IMR-90 (cell line): Measurements from ENCODE around the gene DDR1. TPM values are rescaled to one million over a fixed set of nuclear protein-coding genes. Genes with fewer than 3 reads are reported as not detected.

Experiments used
- ATAC-seq: fragments of 200-7000 bp; cut with Tn5 transposase; 2 replicates; pipeline ENCODE4 v1.9.1; 2020; ENCODE audit warnings: low read depth, mild to moderate bottlenecking, moderate library complexity
- BruUV-seq: library from RNA; stranded (reverse); fragments of 400-500 nt; replicated peaks from 2 replicates; lab custom pipeline; 2021; lab: Mats Ljungman, UMichigan
- CTCF ChIA-PET: fragments of 300-600 bp; formaldehyde crosslinking; extraction: SDS; loops from one replicate; lab custom pipeline; 2021; ENCODE audit warnings: antibody characterized with exemption; lab: Yijun Ruan, JAX
- POLR2A ChIA-PET: fragments of 300-600 bp; sonication (Branson Sonifier 250); formaldehyde crosslinking; loops from one replicate; lab custom pipeline; 2022; ENCODE audit warnings: antibody characterized with exemption; ENCODE audit not compliant: unreplicated experiment; lab: Charles Lee
- DNase-seq: peaks from one replicate; pipeline ENCODE4 v3.0.0; 2013
- H2AFZ ChIP-seq: replicated peaks from 2 replicates; pipeline ENCODE3; 2013; ENCODE audit warnings: low read length, mild to moderate bottlenecking; ENCODE audit not compliant: poor library complexity
- H2AK5ac ChIP-seq: 2 replicates; pipeline ENCODE4 v1.6.1; 2013; ENCODE audit warnings: low read depth, low read length, inconsistent platforms
- H2AK9ac ChIP-seq: replicated peaks from 2 replicates; pipeline ENCODE3; 2013; ENCODE audit warnings: mild to moderate bottlenecking, low read depth, low read length, moderate library complexity; ENCODE audit not compliant: poor library complexity
- H2BK120ac ChIP-seq: 2 replicates; pipeline ENCODE4 v1.6.1; 2013; ENCODE audit warnings: low read depth, low read length, inconsistent platforms
- H2BK15ac ChIP-seq: 3 replicates; pipeline ENCODE4 v1.6.1; 2013; ENCODE audit warnings: low read depth, low read length, inconsistent platforms
- H2BK20ac ChIP-seq: 2 replicates; pipeline ENCODE4 v1.6.1; 2013; ENCODE audit warnings: low read depth, mild to moderate bottlenecking, inconsistent platforms, low read length, moderate library complexity
- H2BK5ac ChIP-seq: 2 replicates; pipeline ENCODE4 v1.6.1; 2013; ENCODE audit warnings: mild to moderate bottlenecking, low read depth, low read length, inconsistent platforms; ENCODE audit not compliant: poor library complexity, severe bottlenecking
- H3K14ac ChIP-seq: replicated peaks from 2 replicates; pipeline ENCODE4 v1.6.1; 2013; ENCODE audit warnings: low read depth, low read length, inconsistent platforms
- H3K18ac ChIP-seq: 2 replicates; pipeline ENCODE4 v1.6.1; 2013; ENCODE audit warnings: low read depth, low read length, control low read depth
- H3K23ac ChIP-seq: 2 replicates; pipeline ENCODE4 v1.6.1; 2013; ENCODE audit warnings: low read depth, low read length, inconsistent platforms
- H3K27ac ChIP-seq: 2 replicates; pipeline ENCODE4 v1.5.1; 2013; ENCODE audit warnings: mild to moderate bottlenecking, control low read depth, low read length; ENCODE audit not compliant: insufficient read depth
- H3K27me3 ChIP-seq: 2 replicates; pipeline ENCODE4 v1.6.1; 2013; ENCODE audit warnings: low read length; ENCODE audit not compliant: control insufficient read depth, insufficient read depth
- H3K36me3 ChIP-seq: 2 replicates; pipeline ENCODE4 v1.6.1; 2013; ENCODE audit warnings: low read length, mixed read lengths; ENCODE audit not compliant: control insufficient read depth, insufficient read depth
- H3K4ac ChIP-seq: 2 replicates; pipeline ENCODE4 v1.6.1; 2013; ENCODE audit warnings: low read depth, low read length, inconsistent platforms
- H3K4me1 ChIP-seq: 2 replicates; pipeline ENCODE4 v1.6.1; 2013; ENCODE audit warnings: low read length, mixed read lengths; ENCODE audit not compliant: control insufficient read depth, insufficient read depth
- H3K4me2 ChIP-seq: 2 replicates; pipeline ENCODE4 v1.6.1; 2013; ENCODE audit warnings: low read depth, mild to moderate bottlenecking, control low read depth, low read length, moderate library complexity
- H3K4me3 ChIP-seq: 2 replicates; pipeline ENCODE4 v1.5.1; 2013; ENCODE audit warnings: low read depth, mild to moderate bottlenecking, control low read depth, low read length, moderate library complexity; ENCODE audit not compliant: insufficient read depth
- H3K56ac ChIP-seq: 2 replicates; pipeline ENCODE4 v1.6.1; 2013; ENCODE audit warnings: low read length, inconsistent platforms; ENCODE audit not compliant: insufficient read depth; ENCODE audit errors: extremely low read depth
- H3K79me1 ChIP-seq, 2 experiments: 2 replicates each; pipeline ENCODE4 v1.6.1; 2013; ENCODE audit warnings: low read length in 2 of 2, inconsistent platforms in 1 of 2, low read depth in 1 of 2
- H3K9ac ChIP-seq: 2 replicates; pipeline ENCODE4 v1.6.1; 2013; ENCODE audit warnings: low read depth, low read length, control low read depth
- H3K9me1 ChIP-seq: 2 replicates; pipeline ENCODE4 v1.6.1; 2013; ENCODE audit warnings: low read length, inconsistent platforms; ENCODE audit not compliant: insufficient read depth
- H3K9me3 ChIP-seq: 2 replicates; pipeline ENCODE4 v1.6.1; 2013; ENCODE audit warnings: low read length; ENCODE audit not compliant: control insufficient read depth, insufficient read depth
- H4K20me1 ChIP-seq: 2 replicates; pipeline ENCODE4 v1.6.1; 2013; ENCODE audit warnings: low read length, inconsistent platforms; ENCODE audit not compliant: insufficient read depth
- H4K5ac ChIP-seq: 2 replicates; pipeline ENCODE4 v1.6.1; 2013; ENCODE audit warnings: mild to moderate bottlenecking, low read depth, low read length, control low read depth
- H4K8ac ChIP-seq, 2 experiments: 2 replicates each; pipeline ENCODE4 v1.6.1; 2013; ENCODE audit warnings: low read depth in 2 of 2, low read length in 2 of 2, control low read depth in 1 of 2, inconsistent platforms in 1 of 2
- H4K91ac ChIP-seq: 2 replicates; pipeline ENCODE4 v1.6.1; 2013; ENCODE audit warnings: low read depth, low read length, inconsistent platforms; ENCODE audit not compliant: insufficient read depth
- CEBPB ChIP-seq: IDR thresholded peaks from 2 replicates; pipeline ENCODE4 v1.6.1; 2012; ENCODE audit warnings: low read depth, low read length, improper control_type of control experiment
- MXI1 ChIP-seq: IDR thresholded peaks from 2 replicates; pipeline ENCODE4 v1.6.1; 2012; ENCODE audit warnings: low read depth, mild to moderate bottlenecking, low read length, moderate library complexity, borderline replicate concordance
- NFE2L2 ChIP-seq: fragments of 150-350 bp; IDR thresholded peaks from 2 replicates; pipeline ENCODE4 v1.6.1; 2016; ENCODE audit warnings: low read depth, mild to moderate bottlenecking, low read length
- POLR2A ChIP-seq: IDR thresholded peaks from 2 replicates; pipeline ENCODE4 v1.6.1; 2012; ENCODE audit warnings: mild to moderate bottlenecking, low read depth, low read length
- RAD21 ChIP-seq: IDR thresholded peaks from 2 replicates; pipeline ENCODE4 v1.6.1; 2012; ENCODE audit warnings: low read length, improper control_type of control experiment
- RCOR1 ChIP-seq: IDR thresholded peaks from 2 replicates; pipeline ENCODE4 v1.6.1; 2012; ENCODE audit warnings: mild to moderate bottlenecking, low read length, improper control_type of control experiment; ENCODE audit not compliant: insufficient replicate concordance
- RFX5 ChIP-seq: IDR thresholded peaks from 2 replicates; pipeline ENCODE4 v1.8.0; 2012; ENCODE audit warnings: low read depth, mild to moderate bottlenecking, low read length, moderate library complexity
- WGBS, 2 experiments: methylation state at CpG; one replicate each; pipeline versions ENCODE4 v1.1.5 to v1.1.7; 2013; ENCODE audit warnings: missing lambda C conversion rate in 2 of 2; ENCODE audit not compliant: insufficient read length in 1 of 2; ENCODE audit errors: extremely low coverage in 2 of 2; 5-methylcytosine and 5-hydroxymethylcytosine counted together
- dilution Hi-C: fragments of 300-500 bp; cut with HindIII; formaldehyde crosslinking; loops from one replicate; pipeline ENCODE4 v1.14.3; 2018; ENCODE audit warnings: low sequenced_read_pairs; ENCODE audit not compliant: unreplicated experiment
- in situ Hi-C: fragments of 300-500 bp; cut with MboI; formaldehyde crosslinking; loops from 3 replicates; pipeline ENCODE4 v1.14.3; 2019; ENCODE audit warnings: low sequenced_read_pairs, inconsistent platforms, mixed read lengths
- intact Hi-C: fragments of 100-400 bp; cut with micrococcal nuclease; formaldehyde crosslinking; loops from 2 replicates; pipeline ENCODE4 v1.10.0; 2022
- polyA plus RNA-seq, 3 experiments: library from polyadenylated mRNA; depleted of rRNA; stranded (reverse); fragments of >200 nt; gene quantifications; 2 replicates each; pipeline ENCODE4 v1.2.3, GENCODE V29; 2012; ENCODE audit warnings: low replicate concordance in 1 of 3
- total RNA-seq: library from RNA; depleted of rRNA; stranded (reverse); fragments of >200 nt; gene quantifications from 2 replicates; pipeline ENCODE4 v1.2.3, GENCODE V29; 2012
- TF ChIP-seq, protein P1 (sequence below): conservative IDR thresholded peaks from 2 replicates; pipeline ENCODE4 v1.5.1; 2012; ENCODE audit warnings: mild to moderate bottlenecking, low read depth, low read length, improper control_type of control experiment

DDR1 gene
- total and polyA plus RNA-seq, 2 of the 4 experiments (the other 2 are of a cell fraction), result 5.6 to 19.6 TPM

GRCh38 chr6:30837870-30838269 is 46.4 kb upstream of the DDR1 start:
- no peak overlapping the region for H2AK9ac ChIP-seq
- no peak overlapping the region for H3K27ac ChIP-seq
- H2BK5ac ChIP-seq, result no peak overlapping the region
- TF ChIP-seq CEBPB (no peak), RAD21 (no peak), NFE2L2 (no peak), POLR2A (no peak), RCOR1 (no peak), MXI1 (no peak), RFX5 (no peak)
- TF ChIP-seq, protein P1, sequence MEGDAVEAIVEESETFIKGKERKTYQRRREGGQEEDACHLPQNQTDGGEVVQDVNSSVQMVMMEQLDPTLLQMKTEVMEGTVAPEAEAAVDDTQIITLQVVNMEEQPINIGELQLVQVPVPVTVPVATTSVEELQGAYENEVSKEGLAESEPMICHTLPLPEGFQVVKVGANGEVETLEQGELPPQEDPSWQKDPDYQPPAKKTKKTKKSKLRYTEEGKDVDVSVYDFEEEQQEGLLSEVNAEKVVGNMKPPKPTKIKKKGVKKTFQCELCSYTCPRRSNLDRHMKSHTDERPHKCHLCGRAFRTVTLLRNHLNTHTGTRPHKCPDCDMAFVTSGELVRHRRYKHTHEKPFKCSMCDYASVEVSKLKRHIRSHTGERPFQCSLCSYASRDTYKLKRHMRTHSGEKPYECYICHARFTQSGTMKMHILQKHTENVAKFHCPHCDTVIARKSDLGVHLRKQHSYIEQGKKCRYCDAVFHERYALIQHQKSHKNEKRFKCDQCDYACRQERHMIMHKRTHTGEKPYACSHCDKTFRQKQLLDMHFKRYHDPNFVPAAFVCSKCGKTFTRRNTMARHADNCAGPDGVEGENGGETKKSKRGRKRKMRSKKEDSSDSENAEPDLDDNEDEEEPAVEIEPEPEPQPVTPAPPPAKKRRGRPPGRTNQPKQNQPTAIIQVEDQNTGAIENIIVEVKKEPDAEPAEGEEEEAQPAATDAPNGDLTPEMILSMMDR, result no peak
- H4K5ac ChIP-seq, result no peak overlapping the region
- no peak overlapping the region for H3K56ac ChIP-seq
- ChIA-PET CTCF (no interaction called here), POLR2A (no interaction called here)
- H2BK120ac ChIP-seq, result no peak overlapping the region
- H3K23ac ChIP-seq, result no peak overlapping the region
- no peaks in the 10 kb centered on the region for H3K9me1 ChIP-seq
- no peak overlapping the region for H2AK5ac ChIP-seq
- no TSS peak for BruUV-seq
- no peaks in the 10 kb centered on the region for H3K36me3 ChIP-seq
- H3K4me2 ChIP-seq, result no peak overlapping the region
- in situ Hi-C loops, result loop anchor here (5.0 kb wide), 1 partner anchor 34 kb away; no protein-coding TSS in a partner anchor
- no peak overlapping the region for H3K9ac ChIP-seq
- H4K91ac ChIP-seq, result no peak overlapping the region
- peaks cover 3% of the 10 kb centered on the region; the same call in 1 of the 2 replicates for H3K4me1 ChIP-seq
- no peak overlapping the region for H4K8ac ChIP-seq
- H3K18ac ChIP-seq, result no peak overlapping the region
- H3K4me3 ChIP-seq, result no peak overlapping the region
- H2BK20ac ChIP-seq, result no peak overlapping the region
- dilution Hi-C loops, result no loop called here
- no peak overlapping the region for H2BK15ac ChIP-seq
- WGBS, 2 experiments, result no CpG with 5 or more reads among the region's 1 CpG
- intact Hi-C loops, result no loop called here
- H4K20me1 ChIP-seq, result no peaks in the 10 kb centered on the region
- H3K9me3 ChIP-seq, result no peaks in the 10 kb centered on the region
- ATAC-seq, result no peak
- peaks cover 10% of the 10 kb centered on the region for H3K27me3 ChIP-seq
- no peak overlapping the region for H3K4ac ChIP-seq
- DNase-seq, result no peak
- no peaks in the 10 kb centered on the region for H3K79me1 ChIP-seq
- H2AFZ ChIP-seq, result no peak overlapping the region
- H3K14ac ChIP-seq, result no peak overlapping the region
